Measurements from ENCODE around the gene NR1D1.

DNA sequence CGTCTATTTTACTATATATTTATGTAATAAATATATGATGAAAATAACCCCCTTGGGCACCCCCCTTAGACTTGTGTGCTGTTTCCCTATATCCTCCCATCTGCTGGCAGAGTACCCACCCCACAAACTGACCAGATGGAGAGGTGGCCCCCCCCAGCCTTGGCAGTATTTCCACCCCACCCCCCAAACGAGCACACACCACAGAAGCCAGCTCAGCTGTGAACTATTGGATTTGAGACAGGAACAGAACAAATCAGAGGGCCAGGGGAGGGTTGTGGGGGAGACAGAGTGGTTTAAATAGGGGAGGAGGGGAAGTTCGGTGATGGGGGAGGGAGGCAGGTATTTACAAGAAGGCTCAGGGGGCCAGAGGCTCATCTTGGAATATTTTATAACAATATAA, 7.8 kb downstream of the NR1D1 start:
- TF ChIP-seq, protein P1, sequence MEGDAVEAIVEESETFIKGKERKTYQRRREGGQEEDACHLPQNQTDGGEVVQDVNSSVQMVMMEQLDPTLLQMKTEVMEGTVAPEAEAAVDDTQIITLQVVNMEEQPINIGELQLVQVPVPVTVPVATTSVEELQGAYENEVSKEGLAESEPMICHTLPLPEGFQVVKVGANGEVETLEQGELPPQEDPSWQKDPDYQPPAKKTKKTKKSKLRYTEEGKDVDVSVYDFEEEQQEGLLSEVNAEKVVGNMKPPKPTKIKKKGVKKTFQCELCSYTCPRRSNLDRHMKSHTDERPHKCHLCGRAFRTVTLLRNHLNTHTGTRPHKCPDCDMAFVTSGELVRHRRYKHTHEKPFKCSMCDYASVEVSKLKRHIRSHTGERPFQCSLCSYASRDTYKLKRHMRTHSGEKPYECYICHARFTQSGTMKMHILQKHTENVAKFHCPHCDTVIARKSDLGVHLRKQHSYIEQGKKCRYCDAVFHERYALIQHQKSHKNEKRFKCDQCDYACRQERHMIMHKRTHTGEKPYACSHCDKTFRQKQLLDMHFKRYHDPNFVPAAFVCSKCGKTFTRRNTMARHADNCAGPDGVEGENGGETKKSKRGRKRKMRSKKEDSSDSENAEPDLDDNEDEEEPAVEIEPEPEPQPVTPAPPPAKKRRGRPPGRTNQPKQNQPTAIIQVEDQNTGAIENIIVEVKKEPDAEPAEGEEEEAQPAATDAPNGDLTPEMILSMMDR (conservative IDR thresholded peaks at IDR 0.05): no peak
- TF ChIP-seq EZH2 (IDR thresholded peaks at IDR 0.05; ENCODE audit: low read depth): no peak
